ENCODE data around the gene BCS1L.

BCS1L gene

DNA sequence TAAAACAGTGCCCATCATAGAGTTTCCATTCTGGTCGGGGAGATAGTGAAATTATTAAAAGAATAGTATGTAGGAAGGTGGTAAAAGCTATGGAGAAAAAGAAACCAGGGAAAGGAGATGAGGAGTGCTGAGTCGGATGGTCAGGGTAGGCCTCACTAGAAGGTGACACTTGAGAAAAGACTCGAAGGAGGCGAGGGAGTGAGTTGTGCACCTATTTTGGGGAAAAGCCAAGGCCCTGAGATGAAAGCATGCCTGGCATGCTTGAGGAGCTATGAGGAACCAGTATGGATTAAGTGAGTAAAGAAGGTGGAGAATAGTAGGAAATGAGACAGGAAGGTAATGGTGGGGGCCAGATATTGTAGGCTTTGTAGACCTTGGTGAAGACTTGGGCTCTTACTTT is 43.9 kb downstream of the BCS1L start:
- no peaks in the 10 kb centered on the region for H3K27me3 ChIP-seq (ENCODE audit: control insufficient read depth, insufficient read depth, low read length)
- peaks cover 14% of the 10 kb centered on the region for H3K36me3 ChIP-seq (ENCODE audit: control insufficient read depth, insufficient read depth, low read length)
- no peak overlapping the region for H3K4me3 ChIP-seq (ENCODE audit: low read depth, low read length)
- H3K9me3 ChIP-seq (ENCODE audit: control insufficient read depth, insufficient read depth, low read length): no peaks in the 10 kb centered on the region
- H3K4me1 ChIP-seq (ENCODE audit: control insufficient read depth, insufficient read depth, low read length): no peaks in the 10 kb centered on the region
- H3K9ac ChIP-seq (ENCODE audit: low read depth, low read length): no peak overlapping the region

- Histone ChIP-seq H3K9ac (ENCODE audit: low read depth, low read length) (no peak overlapping the region), H3K4me1 (ENCODE audit: control insufficient read depth, insufficient read depth, low read length) (no peaks in the 10 kb centered on the region), H3K27me3 (ENCODE audit: control insufficient read depth, insufficient read depth, low read length) (no peaks in the 10 kb centered on the region), H3K4me3 (ENCODE audit: low read depth, low read length) (no peak overlapping the region), H3K36me3 (ENCODE audit: control insufficient read depth, insufficient read depth, low read length) (no peaks in the 10 kb centered on the region), H3K9me3 (ENCODE audit: control insufficient read depth, insufficient read depth, low read length) (no peaks in the 10 kb centered on the region)
Measured at GRCh38 chr2:218708086-218708485, 48.6 kb downstream of the BCS1L start.

DNA sequence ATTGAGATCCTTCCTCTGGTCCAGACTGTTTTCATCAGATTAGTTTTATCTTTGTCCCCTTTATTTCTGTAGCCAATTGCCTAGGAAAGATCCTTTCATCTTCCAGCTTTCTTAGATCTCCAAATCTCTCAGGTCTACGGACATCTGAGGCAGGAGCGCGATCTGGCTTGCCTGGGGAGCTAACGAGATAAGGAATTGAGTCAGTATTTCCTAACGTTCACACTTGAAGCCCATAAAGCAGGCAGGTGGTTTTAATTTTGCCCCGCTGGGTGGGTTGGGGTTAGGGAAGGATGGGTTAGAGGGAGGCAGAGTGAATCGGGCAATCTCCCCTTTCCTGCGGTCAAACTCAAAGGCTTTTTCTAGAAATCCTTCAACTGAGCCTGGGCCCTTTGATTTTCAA is 50.4 kb downstream of the BCS1L start:
- H3K27me3 ChIP-seq (ENCODE audit: control insufficient read depth, insufficient read depth, low read length): no peaks in the 10 kb centered on the region
- no peaks in the 10 kb centered on the region for H3K9me3 ChIP-seq (ENCODE audit: control insufficient read depth, insufficient read depth, low read length)
- H3K9ac ChIP-seq (ENCODE audit: low read depth, low read length): no peak overlapping the region
- H3K4me1 ChIP-seq (ENCODE audit: control insufficient read depth, insufficient read depth, low read length): no peaks in the 10 kb centered on the region
- no peaks in the 10 kb centered on the region for H3K36me3 ChIP-seq (ENCODE audit: control insufficient read depth, insufficient read depth, low read length)
- no peak overlapping the region for H3K4me3 ChIP-seq (ENCODE audit: low read depth, low read length)

DNA sequence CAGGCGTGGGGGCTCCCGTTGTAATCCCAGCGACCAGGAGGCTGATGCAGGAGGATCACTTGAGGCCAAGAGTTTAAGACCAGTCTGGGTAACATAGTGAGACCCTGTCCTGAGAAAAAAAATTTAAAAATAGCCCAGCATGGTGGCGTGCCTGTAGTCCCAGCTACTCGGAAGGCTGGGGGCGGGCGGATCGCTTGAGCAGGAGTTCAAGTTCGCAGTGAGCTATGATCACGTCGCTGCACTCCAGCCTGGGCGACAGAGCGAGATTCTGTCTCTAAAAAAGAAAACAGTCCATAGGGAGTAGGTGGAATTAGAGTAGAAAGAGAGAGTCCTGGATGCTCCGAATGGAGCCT is 50.8 kb downstream of the BCS1L start:
- no peaks in the 10 kb centered on the region for H3K4me1 ChIP-seq (ENCODE audit: control insufficient read depth, insufficient read depth, low read length)
- peak overlapping the region; percentile 74 for H3K4me3 ChIP-seq (ENCODE audit: low read depth, low read length)
- no peaks in the 10 kb centered on the region for H3K27me3 ChIP-seq (ENCODE audit: control insufficient read depth, insufficient read depth, low read length)
- no peaks in the 10 kb centered on the region for H3K9me3 ChIP-seq (ENCODE audit: control insufficient read depth, insufficient read depth, low read length)
- peak overlapping the region; percentile 29 for H3K9ac ChIP-seq (ENCODE audit: low read depth, low read length)
- no peaks in the 10 kb centered on the region for H3K36me3 ChIP-seq (ENCODE audit: control insufficient read depth, insufficient read depth, low read length)

GRCh38 chr2:218710687-218711549 is 51.4 kb downstream of the BCS1L start, which contains the start of gene TTLL4:
Gene TTLL4 (plus strand): TSS chr2:218710835. CDS start chr2:218737677, 26,842 bp downstream.
- no peaks in the 10 kb centered on the region for H3K36me3 ChIP-seq (ENCODE audit: control insufficient read depth, insufficient read depth, low read length)
- H3K27me3 ChIP-seq (ENCODE audit: control insufficient read depth, insufficient read depth, low read length): no peaks in the 10 kb centered on the region
- H3K4me3 ChIP-seq (ENCODE audit: low read depth, low read length): peak within 1 kb of the TSS; percentile 74
- no peaks in the 10 kb centered on the region for H3K9me3 ChIP-seq (ENCODE audit: control insufficient read depth, insufficient read depth, low read length)
- H3K4me1 ChIP-seq (ENCODE audit: control insufficient read depth, insufficient read depth, low read length): no peaks in the 10 kb centered on the region
- H3K9ac ChIP-seq (ENCODE audit: low read depth, low read length): peak within 1 kb of the TSS; percentile 79

DNA sequence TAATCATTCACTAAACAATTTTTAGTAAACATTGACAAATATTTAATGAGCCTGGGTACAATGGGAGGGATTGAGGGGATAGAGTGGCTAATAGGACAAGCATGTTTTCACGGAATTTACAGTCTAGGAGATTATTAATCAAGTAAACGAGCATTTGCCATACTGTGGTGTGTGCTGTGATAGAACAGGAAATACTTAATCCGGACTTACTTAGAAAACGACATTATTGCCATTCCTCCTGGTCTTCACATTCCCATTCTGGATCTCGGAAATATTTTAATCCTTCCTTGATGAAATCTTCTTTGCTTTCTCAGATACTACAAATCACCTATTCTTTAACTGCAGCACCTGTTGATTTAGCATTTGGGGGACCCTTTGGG is 52.1 kb downstream of the BCS1L start:
- H3K4me3 ChIP-seq (ENCODE audit: low read depth, low read length): peak overlapping the region; percentile 74
- no peaks in the 10 kb centered on the region for H3K36me3 ChIP-seq (ENCODE audit: control insufficient read depth, insufficient read depth, low read length)
- H3K9me3 ChIP-seq (ENCODE audit: control insufficient read depth, insufficient read depth, low read length): no peaks in the 10 kb centered on the region
- no peaks in the 10 kb centered on the region for H3K4me1 ChIP-seq (ENCODE audit: control insufficient read depth, insufficient read depth, low read length)
- no peaks in the 10 kb centered on the region for H3K27me3 ChIP-seq (ENCODE audit: control insufficient read depth, insufficient read depth, low read length)
- H3K9ac ChIP-seq (ENCODE audit: low read depth, low read length): no peak overlapping the region

All from iPS-15b (cell line).